NCI-H82 treated with DMSO at 0.1 percent for 48 hours (cell line): ENCODE results near the gene SPATS1.
"Not testable (repeated sequence)": the region's sequence is repeated elsewhere in the genome, so short reads cannot be mapped to it uniquely, and the experiment has no call there.

ENCODE experiments used
- DNase-seq: peaks from one replicate; lab custom pipeline; 2025; ENCODE audit not compliant: unreplicated experiment; lab: John Stamatoyannopoulos, UW

Gene SPATS1

DNA sequence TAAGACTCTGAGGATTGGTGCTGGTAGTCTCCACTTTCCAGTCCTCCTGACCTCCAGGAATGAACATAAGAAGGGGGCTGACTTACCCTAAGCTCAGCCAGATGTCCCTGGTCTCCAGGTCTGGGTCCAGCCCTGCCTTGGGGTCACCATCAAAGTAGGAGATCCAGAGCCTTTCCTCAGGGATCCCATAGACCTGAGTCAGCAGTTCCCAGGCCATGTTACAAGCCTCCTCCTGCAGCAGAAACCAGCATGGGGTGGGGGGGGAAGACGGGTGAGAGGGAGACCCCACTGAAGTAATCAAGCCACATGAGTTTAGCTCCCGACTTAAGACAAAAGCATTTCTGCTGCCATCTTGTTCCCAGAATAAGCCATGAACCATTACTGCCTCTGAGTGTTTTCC, 31.1 kb upstream of the SPATS1 start:
- no peak for DNase-seq

DNA sequence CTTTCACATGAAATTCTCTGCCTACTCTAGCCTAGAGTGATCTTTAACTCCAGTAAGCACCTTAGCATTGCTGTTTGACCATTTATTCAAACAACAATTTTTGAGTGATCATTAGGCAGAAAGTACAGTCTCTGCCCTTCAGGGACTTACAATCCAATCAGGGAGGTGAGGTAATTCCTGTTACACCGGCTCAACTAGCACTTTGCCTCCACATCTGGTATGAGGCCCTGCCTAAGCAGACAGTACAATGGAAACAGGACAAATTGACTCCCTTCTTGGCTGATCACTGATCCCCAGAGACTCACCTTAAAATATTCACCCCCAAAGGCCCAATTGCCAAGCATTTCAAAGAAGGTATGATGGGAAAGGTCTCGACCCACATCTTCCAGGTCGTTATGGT, 30.7 kb upstream of the SPATS1 start:
- no peak for DNase-seq

DNA sequence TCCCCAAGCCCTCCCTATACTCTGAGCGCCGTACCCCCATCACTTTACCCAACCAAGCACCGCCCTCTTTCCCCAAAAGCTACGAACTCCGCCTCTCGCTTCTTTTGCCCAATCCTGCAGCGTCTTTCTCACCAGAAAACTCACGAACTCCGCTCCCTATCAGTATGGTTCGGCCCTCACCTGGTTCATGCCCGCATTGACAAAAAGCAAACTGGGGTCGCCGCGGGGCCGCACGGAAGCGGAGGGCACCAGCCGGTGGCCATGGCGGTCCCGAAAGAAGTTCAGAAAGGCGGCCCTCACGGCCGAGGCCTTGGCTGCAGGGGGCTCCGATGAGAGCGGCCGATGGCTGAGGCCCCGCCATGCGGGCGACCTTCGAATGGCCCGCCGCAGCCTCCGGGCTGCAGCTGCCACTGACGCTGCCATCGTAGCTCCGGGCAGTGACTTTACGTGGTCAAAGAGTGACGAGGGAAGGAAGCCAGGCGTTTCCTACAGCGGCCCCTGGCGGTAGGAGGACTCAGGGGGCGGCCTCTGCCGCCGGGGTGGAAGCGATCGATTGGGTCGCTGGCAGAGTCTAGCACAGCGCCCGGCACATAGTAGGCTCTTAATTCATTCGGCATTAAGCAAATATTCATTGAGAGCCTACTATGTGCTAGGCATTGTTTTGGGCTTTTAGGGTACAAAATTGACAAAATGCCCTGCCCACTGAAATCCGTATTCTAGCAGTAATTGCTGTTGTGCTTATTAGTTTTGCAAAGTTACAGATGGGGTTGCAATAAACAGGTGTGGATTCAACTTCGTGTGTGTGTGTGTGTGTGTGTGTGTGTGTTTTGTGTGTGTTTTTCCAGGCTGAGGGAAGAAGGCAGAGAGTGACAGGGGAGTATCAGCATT, 29.3 kb upstream of the SPATS1 start, which contains the start of gene AARS2:
AARS2 (minus strand) TSS at position 447 of the 888 bp plus-strand sequence; CDS start at position 423, 24 bp downstream.
- peak; percentile 68 for DNase-seq

DNA sequence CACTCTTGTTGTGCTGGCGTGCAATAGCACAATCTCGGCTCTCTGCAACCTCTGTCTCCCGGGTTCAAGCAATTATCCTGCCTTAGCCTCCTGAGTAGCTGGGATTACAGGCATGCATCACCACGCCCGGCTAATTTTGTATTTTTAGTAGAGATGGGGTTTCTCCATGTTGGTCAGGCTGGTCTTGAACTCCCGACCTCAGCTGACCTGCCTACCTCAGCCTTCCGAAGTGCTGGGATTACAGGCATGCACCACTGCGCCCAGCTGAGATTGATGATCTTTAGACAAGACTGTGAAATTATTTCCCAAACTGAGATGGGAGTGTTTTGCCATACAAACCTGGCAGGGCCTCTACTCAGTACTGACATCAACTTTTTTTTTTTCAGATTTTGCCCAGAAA, 27.8 kb upstream of the SPATS1 start:
- not testable (repeated sequence) for DNase-seq

DNA sequence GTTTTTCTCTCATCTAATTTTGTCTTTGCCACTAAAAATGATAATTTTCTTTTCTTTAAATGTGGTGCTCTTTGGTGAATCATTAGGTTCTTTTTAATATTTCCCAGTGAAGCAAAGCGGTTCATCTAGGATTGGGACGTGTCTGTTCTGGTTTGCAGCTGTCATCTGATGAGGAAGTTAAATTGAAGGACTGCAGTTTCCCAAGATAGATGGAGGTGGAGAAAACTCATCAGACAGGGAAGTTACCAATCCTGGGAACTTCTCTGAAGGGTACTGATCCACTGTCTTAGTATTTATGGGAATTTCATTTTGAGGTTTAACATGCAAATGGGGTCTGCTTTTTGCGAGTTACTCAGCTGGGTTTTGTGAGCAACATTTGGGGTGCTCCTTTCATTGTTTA, 26.9 kb upstream of the SPATS1 start:
- no peak for DNase-seq

DNA sequence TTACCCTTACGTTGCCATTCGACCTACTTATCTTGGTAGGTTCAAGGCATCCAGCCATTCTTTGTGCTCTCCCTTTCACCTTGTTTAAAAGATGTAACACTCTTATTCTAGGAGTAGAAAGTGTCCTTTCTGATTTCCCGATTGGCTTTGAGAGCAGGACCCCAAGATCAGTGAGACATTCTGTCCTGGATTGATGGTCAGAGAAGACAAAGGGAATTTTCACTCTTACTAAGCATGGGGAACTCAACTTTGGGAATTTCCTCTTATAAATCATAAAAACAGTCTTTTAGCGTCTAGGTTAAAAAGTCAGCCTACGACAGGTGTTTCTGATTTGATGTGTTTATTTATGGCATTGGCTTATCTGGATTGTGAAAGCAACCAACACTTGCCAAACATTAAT, 26.5 kb upstream of the SPATS1 start:
- DNase-seq: no peak

DNA sequence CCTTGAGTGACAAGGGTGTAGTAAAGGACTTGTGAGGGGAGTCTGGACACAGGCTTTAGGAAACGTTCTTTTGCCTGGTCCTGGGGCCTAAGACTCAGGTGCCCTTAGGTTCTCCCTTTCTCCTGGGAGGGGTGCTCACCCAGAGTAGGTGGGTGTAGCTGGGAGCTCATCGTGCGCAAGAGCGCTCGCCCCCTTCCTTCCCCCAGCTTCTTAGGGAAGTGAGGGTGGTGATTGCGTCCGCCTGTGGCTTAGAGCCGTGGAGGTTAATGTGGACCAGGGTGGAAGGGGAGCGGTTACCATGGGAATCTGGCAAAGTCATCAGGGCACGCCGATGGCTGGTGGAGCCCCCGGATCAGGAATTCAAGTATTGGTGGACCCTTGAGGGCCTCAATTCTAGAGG, 26.0 kb upstream of the SPATS1 start:
- DNase-seq: no peak

DNA sequence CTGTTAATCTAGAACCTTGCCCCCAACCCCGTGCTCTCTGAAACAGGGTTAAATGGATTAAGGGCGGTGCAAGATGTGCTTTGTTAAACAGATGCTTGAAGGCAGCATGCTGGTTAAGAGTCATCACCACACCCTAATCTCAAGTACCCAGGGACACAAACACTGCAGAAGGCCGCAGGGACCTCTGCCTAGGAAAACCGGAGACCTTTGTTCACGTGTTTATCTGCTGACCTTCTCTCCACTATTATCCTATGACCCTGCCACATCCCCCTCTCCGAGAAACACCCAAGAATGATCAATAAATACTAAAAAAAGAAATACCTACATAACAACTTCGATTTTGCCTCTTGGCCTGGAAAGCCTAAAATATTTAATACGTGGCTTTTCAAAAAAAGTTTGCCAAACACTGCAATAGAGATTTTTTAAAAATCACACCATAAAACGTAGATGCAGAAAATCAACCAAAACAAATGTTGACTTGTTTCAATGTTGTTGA, 25.3 kb upstream of the SPATS1 start:
- peak; percentile 60 for DNase-seq

DNA sequence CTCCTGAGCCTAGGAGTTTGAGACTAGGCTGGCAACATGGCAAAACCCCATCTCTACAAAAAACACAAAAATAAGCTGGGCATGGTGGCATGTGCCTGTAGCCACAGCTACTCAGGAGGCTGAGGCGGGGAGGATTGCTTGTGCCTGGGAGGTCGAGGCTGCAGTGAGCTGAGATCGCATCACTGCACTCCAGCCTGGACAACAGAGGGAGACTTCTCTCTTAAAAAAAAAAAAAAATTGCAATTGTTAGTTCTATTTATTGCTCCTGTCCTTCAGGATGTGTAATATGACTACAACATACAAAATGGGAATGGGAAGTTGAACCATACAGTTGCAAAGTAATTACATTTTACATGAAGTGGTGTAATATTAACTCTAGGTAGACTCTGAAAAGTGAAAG, 21.2 kb upstream of the SPATS1 start:
- DNase-seq: no peak

DNA sequence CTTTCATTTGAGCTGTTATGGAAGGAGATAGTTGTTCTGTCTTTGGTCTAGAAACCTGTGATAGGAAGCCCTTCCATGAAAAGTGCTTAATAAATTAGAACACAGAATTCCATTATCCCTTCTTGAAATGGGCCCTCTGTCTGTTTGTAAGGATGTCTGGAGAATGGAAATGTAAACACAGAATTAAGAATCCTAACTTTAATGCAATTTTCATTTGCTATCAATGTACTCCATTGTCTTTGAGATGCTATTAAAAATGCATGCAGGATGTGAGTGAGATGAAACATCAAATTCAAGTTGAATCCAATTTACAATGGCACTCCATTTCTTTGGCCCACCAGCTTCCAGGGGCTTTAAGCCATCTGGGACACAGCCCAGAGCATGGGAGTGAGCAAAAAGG, 15.4 kb upstream of the SPATS1 start:
- no peak for DNase-seq

DNA sequence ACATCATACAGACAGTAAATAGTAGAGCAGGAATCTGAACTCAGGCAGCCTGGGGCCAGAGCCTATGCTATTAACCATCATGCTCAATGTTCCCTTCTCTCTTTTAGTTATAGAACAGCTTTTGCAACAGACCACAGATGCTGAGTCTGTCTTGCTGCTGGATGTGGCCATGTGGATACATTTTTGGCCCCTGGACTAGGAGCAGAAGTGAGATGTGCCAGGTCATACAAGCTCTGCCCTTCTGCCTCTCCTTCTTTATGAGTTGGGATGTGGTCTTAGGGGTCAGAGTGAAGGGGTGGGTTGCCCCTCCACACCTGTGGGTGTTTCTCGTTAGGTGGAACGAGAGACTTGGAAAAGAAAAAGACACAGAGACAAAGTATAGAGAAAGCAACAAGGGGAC, 14.7 kb upstream of the SPATS1 start:
- no peak for DNase-seq

DNA sequence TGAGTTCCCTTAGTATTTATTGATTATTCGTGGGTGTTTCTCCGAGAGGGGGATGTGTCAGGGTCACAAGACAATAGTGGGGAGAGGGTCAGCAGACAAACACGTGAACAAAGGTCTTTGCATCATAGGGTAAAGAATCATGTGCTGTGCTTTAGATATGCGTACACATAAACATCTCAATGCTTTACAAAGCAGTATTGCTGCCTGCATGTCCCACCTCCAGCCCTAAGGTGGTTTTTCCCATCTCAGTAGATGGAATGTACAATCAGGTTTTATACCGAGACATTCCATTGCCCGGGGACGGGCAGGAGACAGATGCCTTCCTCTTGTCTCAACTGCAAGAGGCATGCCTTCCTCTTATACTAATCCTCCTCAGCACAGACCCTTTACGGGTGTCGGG, 14.2 kb upstream of the SPATS1 start:
- DNase-seq: not testable (repeated sequence)

DNA sequence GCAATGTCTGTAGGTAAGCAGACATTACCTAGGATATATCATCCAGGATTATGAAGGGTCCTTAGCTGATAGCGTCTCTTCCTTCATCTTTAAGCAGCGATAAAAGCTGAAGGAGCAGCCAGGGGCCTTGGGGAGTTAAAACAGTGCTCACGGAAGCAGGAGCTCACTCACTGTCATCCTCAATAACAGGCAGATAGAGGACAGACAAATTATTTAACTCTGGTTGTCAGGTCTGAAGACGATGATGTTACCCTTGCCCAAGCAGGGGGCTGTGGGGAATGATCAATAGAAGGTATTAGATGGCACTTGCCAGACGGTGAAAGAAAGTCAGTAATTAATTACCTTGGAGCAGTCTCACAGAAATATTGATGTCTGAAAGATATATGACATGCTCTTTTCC, 12.6 kb upstream of the SPATS1 start:
- no peak for DNase-seq

DNA sequence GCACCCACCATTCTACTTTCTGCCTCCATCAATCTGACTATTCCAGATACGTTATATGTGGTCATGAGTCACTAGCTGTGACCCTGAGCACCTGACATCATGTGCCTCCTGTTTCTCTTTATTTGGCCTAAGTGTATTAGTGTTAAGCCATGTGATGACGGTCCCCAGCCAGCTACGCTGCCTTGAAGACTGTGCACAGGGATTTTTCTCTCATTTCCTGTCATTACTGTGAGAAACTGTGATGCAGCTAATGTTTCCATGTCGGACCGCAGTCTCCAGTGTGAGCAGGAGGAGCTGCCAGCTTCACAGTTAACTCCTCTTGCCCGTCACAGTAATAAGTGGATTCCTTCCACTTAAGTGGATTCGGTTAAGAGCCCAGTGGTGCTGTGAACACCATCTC, 9.9 kb upstream of the SPATS1 start:
- DNase-seq: peak; percentile 88

DNA sequence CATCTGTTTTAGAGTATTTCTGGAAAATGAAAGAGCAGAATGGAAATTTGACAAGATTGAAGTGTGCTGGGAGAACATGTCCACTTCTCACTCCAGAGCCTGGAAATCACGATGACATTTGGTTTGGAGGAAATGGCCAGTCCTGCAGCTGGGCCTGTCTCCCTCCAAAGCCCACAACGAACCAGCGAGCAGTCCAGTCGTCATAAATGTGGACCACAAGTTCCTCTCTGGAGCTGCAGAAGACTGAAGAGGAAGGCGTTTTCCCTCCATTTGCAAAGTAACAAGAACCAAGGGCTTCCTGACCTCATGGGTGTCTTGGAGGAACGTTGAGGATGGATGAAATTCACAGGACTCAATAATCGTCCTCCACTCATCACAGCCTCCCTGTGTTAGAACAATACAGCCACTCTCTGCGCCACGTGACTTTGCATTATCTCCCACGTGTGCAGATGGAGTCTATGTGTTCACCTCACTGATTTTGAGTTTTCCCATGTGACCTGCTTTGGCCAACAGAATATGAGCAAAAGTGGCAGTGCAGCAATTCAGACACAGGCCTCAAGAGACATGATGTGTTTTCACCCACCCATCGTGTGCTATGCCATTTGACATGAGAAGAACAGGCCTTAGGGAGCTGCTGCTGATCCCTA, 9.1 kb upstream of the SPATS1 start:
- DNase-seq: peak; percentile 22

DNA sequence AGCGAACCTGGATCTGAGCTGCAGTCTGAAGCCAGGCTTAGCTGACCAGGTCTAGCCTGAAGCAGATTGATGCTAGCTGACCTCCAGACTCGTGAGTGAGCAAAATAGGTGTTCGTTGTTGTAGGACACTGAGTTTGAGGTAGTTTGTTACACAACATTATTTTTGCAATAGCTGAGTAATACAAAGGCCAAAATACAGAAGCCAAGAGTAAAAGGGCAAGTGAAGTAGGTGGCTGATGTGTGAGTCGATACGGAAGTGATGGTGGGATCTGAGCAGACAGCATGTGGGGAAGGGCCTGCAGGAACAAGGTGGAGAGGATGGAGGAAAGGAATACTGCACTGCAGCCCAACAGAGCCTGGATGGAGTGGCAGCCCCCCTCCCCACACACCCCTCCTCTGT, 8.5 kb upstream of the SPATS1 start:
- DNase-seq: no peak

DNA sequence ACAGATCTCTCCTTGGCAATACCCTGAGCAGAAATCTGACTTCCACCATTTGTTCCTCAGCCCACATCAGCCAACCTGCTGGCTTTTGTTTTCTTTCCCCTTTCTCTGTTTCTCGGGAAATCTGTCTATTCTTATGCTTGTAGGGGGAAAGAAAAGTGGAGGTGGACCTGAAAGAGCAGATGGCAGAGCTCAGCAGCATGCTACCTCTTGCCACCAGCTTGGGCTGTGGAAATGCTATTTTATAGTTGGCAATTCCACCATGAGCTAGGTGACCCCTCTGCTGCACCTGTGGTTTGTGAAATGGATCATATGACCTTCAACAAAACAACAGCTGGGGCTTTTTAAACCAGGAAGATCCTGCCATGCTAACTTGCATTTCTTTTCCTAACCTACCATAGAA, 6.8 kb upstream of the SPATS1 start:
- no peak for DNase-seq

DNA sequence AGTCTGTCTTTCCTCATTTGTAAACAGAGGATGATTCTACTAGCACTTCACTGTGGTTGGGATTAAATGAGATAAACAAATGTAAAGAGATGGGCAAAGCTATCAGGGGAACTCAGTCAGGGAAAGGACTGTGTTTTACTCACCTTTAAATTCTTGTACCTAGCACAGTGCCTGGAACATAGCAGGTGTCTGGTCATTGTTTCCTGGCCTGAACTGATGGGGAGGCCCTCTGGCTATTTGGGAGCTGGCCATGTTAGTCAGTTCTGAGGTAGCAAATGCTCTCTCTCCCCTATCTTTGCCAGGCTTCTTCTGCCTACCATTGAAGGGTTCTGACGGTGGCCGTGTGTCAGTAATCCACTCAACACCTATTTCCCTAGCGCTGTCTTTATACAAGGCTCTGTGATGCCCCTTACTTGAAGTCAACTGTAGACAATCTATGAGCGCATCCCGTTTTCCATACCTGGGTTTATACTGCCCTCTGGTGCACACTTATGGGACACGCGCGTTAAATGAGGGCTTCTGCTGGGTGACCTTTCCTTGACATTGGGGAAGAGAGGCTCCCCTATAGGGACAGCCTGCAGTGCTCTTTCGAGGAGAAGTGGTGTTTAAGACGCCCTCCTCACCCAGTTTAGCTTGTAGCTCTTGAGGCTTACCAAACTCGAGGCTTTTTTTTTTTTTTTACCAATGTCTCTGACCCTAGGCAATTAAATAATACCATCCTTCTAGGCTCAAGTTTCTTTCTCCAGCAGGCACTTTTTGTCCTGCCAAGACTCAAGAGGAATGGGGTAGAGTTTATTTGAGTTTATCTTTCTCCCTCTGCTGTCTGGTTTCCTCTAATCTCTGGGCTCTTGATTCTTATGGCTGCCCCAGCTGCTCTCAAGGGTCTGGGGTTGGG, 4.0 kb upstream of the SPATS1 start:
- DNase-seq: peak; percentile 69

DNA sequence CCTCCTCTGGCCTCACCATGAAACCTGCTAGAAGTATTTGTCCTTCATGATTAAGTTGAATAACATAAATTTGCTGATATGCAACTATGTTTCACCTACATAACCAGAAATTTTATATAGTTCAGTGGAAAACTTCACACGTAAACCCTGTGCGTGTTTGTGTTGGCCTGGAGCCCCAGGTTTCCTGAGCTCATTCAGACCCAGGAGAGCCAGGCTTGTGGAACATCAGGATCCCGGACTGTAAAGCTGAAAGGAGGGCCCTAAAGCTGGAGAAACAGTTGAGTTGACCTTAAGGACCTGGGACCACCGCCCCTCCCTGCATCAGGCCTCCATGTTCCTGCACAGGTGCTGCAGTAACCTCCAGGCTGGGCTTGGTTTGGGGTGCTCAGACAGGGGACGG, 3.1 kb upstream of the SPATS1 start:
- DNase-seq: no peak

DNA sequence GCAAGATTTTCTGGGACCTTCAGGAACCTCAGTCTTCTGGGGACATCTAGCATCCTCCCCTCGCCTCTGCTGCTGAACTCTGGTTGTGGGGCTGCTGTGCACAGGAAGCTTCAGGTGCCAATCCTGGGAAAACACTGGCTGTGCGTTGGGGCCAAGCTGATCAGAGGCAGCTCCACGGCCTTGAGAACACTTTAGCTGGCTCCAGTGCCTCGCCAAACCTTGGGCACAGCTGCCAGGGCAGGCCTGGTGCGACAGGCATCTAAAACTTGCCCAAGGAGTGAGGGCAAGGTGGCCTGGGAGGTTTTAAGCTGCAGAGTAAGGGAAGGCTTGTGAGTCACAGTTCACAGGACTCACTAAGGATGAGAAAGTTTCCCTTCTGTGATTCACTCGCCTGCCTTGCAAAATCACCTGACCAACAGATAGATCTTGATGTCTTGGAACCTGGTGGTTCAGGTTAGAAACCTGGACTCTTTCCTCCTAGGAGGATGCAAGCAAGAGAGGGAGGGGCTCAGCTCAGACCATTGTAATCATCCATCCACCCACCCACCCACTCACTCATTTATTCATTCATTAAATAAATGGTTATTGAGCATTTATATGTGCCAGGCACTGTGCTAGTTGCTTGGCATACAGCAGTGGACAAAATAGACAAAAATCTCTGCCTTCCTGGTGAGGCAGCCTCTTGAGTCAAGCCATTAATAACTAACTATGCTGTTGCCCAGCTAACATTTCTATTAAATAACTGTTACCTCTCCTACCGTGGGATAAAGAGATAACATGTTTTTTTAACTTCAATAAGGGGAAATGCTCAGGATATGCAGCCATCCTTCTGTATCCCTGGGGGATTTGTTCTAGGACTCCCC, 2.5 kb upstream of the SPATS1 start:
- DNase-seq: no peak
